NCI-H345 treated with DMSO at 0.1 percent for 48 hours (cell line): ENCODE results near the gene MAP1B.

ENCODE experiments used
- DNase-seq: peaks from one replicate; lab custom pipeline; 2025; ENCODE audit not compliant: unreplicated experiment; lab: John Stamatoyannopoulos, UW

The MAP1B gene

GRCh38 chr5:72130351-72130761, 23.1 kb downstream of the MAP1B start:
- no peak for DNase-seq

- DNase-seq = no peak
These were observed 26.1 kb downstream of the MAP1B start for GRCh38 chr5:72133212-72133990.

GRCh38 chr5:72134226-72134899, 27.1 kb downstream of the MAP1B start:
- no peak for DNase-seq

- DNase-seq = no peak
These were observed 30.6 kb downstream of the MAP1B start for GRCh38 chr5:72137826-72138409.

- no peak for DNase-seq
These were observed 31.8 kb downstream of the MAP1B start for GRCh38 chr5:72138943-72139521.

GRCh38 chr5:72140711-72141110, 33.4 kb downstream of the MAP1B start:
- DNase-seq = no peak

- no peak for DNase-seq
These were observed 34.4 kb downstream of the MAP1B start for GRCh38 chr5:72141440-72142355.

GRCh38 chr5:72144762-72145161, 37.5 kb downstream of the MAP1B start:
- DNase-seq = no peak

- no peak for DNase-seq
These were observed 38.1 kb downstream of the MAP1B start for GRCh38 chr5:72145348-72145747.

GRCh38 chr5:72146056-72146455, 38.8 kb downstream of the MAP1B start:
- no peak for DNase-seq

GRCh38 chr5:72147569-72147968, 40.3 kb downstream of the MAP1B start:
- DNase-seq = no peak

- DNase-seq = no peak
These were observed 42.5 kb downstream of the MAP1B start for GRCh38 chr5:72149742-72150141.

- DNase-seq = no peak
These were observed 43.9 kb downstream of the MAP1B start for GRCh38 chr5:72151169-72151568.

- DNase-seq = no peak
These were observed 44.4 kb downstream of the MAP1B start for GRCh38 chr5:72151646-72152045.

- DNase-seq = no peak
These were observed 45.3 kb downstream of the MAP1B start for GRCh38 chr5:72152545-72152944.

GRCh38 chr5:72153551-72153950, 46.3 kb downstream of the MAP1B start:
- DNase-seq = no peak

GRCh38 chr5:72154076-72154756, 46.9 kb downstream of the MAP1B start:
- DNase-seq = no peak

GRCh38 chr5:72156946-72157624, 49.8 kb downstream of the MAP1B start:
- DNase-seq = no peak

GRCh38 chr5:72157625-72157962, 50.3 kb downstream of the MAP1B start:
- no peak for DNase-seq

- DNase-seq = no peak
These were observed 52.2 kb downstream of the MAP1B start for GRCh38 chr5:72159501-72159911.
